Stomach (tissue), 4 donors: ENCODE results near the gene ANXA5.

Source experiments
- EP300 ChIP-seq: sonication (generic); formaldehyde crosslinking; IDR thresholded peaks from one replicate; pipeline ENCODE4 v1.6.1; 2017; ENCODE audit warnings: antibody characterized with exemption
- POLR2A ChIP-seq, 4 donors: fragments of 450-650 bp; IDR thresholded peaks; one replicate each; pipeline ENCODE4 v1.6.1; 2016; ENCODE audit warnings: antibody characterized with exemption in 4 of 4, control low read depth in 2 of 4, mild to moderate bottlenecking in 1 of 4, moderate library complexity in 1 of 4
- TF ChIP-seq, protein P1 (sequence below), 7 experiments: fragments of 450-650 bp in 4 of 7; fragments of 200-600 bp in 3 of 7; sonication (generic) in 3 of 7; IDR thresholded peaks; one replicate each; pipeline ENCODE4 v1.5.1; 2016 to 2019; ENCODE audit warnings: antibody characterized with exemption in 7 of 7, control low read depth in 2 of 7, mild to moderate bottlenecking in 1 of 7

DNA sequence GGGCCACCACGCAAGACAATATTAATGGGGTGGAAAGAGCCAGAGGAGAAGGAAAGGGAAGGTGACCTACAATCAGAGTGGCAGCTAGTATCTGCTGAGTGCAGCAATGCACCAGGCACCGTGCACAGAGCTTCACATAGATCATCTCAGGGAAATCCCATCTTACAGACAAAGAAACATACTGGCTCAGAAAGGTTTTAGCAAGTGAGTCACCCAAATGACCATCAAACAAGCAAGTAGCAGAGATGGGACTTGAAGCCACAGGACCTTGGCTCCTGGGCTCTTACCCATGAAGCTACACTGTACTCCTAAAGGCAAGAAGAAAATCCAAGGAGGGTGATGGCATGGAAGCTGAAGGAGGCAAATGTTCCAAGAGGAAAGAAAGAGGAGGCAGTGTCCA is 6.8 kb downstream of the ANXA5 start:
- TF ChIP-seq, protein P1, sequence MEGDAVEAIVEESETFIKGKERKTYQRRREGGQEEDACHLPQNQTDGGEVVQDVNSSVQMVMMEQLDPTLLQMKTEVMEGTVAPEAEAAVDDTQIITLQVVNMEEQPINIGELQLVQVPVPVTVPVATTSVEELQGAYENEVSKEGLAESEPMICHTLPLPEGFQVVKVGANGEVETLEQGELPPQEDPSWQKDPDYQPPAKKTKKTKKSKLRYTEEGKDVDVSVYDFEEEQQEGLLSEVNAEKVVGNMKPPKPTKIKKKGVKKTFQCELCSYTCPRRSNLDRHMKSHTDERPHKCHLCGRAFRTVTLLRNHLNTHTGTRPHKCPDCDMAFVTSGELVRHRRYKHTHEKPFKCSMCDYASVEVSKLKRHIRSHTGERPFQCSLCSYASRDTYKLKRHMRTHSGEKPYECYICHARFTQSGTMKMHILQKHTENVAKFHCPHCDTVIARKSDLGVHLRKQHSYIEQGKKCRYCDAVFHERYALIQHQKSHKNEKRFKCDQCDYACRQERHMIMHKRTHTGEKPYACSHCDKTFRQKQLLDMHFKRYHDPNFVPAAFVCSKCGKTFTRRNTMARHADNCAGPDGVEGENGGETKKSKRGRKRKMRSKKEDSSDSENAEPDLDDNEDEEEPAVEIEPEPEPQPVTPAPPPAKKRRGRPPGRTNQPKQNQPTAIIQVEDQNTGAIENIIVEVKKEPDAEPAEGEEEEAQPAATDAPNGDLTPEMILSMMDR (IDR thresholded peaks at IDR 0.05), result no peak
- TF ChIP-seq POLR2A (IDR thresholded peaks at IDR 0.05) (no peak), EP300 (no peak)
